COLO829 (cell line): ENCODE measurements around the gene LAMA4.

Experiments
- DNase-seq: peaks from one replicate; pipeline ENCODE4 v3.0.0; 2012; ENCODE audit warnings: low spot score

LAMA4 gene

DNA sequence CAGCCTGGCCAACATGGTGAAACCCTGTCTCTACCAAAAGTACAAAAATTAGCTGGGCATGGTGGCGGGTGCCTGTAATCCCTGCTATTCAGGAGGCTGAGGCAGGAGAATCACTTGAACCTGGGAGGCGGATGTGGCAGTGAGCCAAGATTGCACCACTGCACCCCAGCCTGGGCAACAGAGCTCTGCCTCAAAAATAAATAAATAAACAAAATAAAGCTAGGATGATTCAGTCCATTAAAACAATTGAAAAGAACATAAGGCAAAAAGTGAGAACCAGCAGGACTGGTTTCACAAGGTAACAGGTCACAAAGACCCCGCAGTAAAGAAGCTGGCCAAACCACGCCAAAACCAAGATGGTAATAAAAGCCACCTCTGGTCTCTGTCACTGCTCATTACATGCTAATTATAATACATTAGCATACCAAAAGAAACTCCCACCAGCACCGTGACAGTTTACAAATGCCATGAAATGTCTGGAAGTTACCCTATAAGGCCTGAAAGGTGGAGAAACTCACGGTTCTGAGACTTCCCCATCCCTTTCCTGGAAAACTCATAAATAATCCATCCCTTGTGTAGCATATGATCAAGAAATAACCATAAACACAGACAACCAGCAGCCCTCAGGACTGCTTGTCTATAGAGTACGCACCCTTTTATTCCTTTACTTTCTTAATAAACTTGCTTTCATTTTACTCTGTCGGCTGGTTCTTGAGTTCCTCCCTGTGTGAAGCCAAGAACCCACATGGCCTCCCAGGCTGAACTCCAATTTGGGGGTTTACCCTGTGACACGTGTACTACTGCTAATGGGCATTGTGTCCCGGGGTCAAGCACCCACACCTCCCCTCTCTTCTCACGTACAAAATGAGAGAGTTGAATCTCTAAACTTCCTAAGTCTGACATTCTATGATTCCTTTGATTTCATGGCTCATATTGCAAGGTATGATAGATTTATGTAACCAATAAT, 10.2 kb downstream of the LAMA4 start:
- no peak for DNase-seq

DNA sequence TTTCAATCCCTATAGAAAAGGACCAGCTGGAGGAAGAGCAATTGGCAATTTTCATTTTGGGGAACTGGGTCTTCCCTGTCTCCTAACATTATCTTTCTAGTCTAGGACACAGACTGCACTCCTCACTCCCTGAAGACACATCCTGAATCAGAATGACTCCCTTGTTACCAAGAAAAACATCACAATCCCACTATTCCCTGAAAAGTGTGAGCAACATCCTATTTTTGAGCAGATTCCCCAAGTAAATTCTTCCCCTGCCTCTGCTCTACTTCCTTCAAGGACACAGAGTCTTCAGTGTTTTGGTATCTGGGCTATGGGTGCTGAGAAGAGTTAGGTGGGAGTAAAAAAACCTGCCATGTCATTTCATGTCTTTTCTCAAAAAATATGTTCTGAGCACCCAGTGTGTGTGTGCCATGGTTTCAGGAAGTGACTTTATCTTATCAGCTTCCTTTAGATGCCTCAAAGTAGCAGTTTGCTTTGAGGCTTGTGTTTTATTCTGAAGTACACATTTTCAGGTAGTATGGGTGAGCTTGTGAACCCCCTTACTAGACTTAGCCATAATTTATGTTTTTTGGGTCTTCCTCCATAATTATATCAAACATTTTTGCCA, 12.4 kb downstream of the LAMA4 start:
- DNase-seq = no peak

DNA sequence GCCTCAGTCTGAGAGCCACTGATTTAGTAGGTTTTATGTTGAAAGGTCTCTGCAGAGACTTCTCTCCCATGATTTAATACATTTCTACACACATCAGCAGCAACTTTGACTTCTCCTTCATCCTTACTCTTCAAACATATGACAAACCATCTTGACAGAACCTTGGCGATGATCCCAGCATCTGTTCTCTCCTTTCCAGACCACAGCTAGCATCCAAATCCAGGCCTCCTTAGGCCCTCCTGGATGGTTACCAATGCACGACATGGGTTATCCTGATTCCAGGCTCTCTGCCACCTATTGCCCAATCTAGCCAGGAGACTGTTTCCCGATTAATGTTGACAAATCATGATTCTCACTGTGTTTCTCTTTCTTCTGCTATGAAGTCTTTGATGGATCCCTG, 16.8 kb downstream of the LAMA4 start:
- DNase-seq = no peak

DNA sequence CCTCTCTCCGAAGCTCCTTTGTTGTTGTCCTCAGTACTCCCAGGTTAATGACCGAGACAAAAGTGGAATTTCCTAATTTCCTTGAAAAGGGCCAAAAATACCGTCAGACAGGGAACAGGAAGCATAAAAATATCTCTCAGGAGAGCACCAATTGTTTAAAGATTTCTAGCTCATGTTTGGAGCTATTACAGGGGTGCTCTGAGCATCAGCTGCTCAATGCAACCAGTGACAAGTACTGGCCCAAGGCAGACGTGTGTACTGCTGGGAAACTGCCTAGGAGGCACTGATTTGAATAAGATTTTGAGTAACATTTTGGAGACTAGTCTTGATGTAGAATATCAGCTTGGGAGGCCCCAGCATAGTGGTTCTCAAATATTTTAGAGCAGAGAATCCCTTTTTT, 17.3 kb downstream of the LAMA4 start:
- DNase-seq = no peak

DNA sequence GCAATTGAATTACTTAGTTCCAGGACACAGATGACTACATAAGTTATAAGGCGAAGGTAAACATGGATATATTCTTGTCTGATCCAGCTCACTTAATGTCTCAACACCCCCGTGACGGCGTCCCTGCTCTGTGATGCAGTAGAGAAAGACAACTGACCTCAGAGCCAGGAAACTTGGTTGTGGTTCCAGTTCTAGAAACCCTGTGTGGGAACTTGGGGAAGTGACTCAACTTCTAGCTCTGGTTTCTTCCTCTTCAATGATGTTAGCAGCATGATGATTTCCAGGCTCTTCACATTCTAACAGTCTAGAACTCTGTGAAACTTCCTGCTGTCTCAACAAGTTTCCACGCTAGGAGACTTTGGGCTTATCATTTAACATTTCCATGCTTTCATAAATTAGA, 18.4 kb downstream of the LAMA4 start:
- no peak for DNase-seq

DNA sequence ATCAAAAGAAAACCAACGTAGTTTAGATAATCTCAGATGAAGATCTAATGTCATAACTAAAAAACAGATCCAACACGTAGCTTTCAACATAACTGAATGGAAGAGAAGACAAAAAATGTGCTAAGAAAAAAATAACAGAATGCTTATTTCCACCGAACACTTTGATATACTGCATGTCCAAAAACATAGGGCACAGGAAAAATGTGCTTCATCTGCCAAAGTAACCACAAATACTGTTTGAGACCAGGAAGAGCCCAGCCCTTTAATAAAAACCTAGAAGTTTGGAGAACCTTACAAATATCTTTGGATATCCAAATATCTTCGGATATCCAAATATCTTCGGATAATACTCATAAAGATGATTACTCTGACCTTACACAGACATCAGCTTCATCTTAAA, 19.8 kb downstream of the LAMA4 start:
- no peak for DNase-seq

DNA sequence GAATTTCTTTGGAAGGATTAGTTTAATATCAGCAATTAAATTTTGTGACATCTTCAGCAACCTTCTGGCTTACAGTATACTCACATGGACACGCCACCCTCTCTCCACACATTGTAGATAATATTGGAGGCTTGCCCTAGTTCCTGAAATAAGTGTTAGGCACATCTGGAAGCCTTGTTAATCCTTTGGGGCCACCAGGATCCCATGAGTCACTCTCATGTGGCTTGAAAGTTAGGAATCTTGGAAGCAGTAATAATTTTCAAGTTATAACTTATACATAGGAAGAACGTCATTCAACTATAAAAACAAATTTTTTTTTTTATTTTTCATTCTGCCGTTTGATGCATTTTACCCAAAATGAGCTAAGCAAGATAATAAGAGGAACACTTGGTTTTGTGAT, 20.5 kb downstream of the LAMA4 start:
- DNase-seq = no peak

DNA sequence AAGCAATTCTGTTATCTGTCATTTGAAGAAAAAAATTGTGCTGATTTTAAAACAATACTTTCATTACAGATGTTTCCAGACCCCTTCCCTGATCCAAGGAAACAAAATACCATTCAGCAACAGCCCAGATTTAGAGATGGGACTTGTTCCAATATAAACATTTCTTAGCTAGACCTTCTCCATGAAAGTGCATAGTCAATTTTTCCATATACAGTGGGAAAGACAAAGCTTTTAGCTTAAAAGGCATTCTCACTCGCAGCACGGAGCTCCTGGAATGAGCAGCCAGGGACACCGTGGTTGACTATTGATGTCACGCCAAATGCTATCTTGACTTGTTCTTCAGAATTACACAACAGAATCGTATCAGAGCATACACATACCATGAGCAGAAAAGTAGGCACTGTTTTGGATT, 21.5 kb downstream of the LAMA4 start:
- DNase-seq = peak; percentile 23

DNA sequence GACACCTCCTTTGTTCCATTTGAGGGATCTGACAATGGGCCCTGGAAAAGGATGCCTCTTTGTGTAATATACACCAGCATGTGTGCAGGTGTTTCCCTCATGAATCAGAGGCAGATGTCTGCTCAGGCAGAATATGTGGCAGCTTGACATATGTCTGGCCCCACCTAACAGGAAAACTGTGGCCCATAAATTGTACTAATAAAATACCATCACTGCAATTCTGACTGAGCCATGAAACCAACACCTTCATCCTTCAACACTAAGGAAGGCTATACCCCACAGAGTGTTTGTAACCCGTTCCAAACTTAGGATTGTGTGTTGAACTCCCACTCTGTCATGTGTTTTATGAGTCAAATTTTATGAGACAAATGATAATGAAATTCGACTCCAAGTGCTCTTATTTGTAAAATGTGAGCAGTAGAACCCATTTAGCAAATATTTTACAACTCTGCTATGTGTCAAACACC, 22.7 kb downstream of the LAMA4 start:
- DNase-seq = no peak

DNA sequence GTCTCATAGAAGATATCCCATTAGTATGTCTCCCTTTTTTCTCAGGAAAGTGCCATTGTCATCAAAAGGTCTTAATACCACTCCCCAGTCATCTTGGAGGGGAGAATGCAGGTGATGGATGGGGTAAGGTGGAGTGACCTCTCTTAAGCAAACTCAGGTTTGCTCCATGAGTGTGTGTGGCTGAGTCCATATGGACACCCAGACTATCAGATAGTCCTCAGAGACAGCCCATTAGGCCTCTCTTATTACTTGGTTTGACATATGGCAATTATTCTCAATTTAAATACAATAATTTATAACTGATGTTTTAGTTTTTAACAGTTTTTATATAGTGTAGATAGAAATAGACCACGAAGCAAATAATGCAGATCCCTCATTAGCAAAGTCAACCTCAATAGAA, 23.2 kb downstream of the LAMA4 start:
- no peak for DNase-seq

DNA sequence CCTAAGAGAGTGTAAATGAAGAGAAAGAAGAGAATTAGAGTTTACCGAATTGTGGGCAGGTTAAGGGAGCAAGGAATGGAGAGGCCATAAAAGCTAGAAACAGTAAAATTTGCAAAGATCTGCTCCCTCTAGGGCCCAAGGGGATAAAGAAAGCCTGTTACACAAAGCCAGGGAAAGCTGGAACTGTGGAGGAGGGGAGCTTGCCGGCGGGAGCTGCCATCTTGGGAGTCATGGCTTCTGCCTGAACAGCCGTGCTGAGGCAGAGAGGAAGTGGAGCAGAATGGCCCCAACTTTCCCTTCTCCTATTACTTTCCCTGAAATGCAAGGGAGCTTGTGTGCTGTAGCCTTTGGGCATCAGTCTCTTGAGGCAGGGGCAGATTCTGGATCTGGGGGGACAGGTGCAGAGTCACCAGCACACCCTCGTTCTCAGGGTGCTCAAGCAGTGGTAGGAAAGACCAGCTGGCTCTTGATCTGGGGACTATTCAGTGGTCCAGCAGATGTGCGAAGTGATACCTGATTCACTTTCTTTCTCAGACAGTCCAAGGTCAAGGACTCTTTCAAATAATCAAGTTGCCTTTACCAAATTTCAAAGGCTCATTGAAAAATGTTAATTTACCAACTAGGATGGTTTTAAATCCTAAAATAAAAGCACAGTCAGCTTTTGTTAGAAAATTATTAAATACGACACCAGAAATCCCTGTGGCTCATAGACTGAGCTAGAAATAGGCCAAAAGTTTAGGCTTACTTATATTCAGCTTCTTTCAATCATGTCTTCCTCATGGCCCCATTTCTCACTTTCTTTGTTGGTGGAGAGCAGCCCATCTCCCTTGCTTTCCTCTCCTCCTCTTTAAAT, 25.7 kb downstream of the LAMA4 start:
- no peak for DNase-seq

DNA sequence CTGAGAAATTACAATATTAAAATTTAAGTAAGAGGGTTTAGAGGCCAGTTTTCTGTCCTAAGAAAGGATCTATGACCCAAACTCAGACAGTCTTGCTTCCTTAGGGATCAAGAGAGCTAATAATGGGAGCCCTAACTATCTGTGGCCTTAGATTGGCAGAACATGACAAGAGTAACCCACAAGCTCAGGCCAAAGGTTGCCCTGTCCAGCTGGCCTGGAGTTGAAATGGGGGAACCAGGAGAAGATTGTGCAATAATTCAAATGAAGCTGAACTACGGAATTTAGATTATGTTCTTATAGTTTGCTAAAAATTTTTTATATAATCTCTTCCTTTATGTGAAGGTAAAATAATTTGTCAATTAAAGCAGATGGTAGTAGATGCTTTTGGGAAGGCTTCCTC, 26.4 kb downstream of the LAMA4 start:
- no peak for DNase-seq

DNA sequence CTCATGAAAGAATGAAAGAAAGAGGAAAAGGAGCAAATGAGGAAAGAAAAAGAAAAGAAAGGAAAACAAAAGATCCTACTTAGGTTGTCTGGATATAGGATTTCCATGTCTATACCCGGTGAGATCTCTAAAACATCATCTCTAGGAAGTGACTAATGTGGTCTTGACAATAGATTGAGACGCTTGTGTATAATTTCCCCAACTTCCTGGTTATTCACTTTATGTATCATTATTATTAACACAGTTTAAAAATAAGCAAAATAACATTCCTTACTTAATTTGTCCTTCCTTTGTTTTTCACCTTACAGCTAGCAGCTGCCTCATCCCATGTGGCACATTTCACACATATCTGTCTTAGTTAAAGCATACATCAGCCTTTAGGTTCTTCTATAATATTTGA, 27.0 kb downstream of the LAMA4 start:
- DNase-seq = no peak

DNA sequence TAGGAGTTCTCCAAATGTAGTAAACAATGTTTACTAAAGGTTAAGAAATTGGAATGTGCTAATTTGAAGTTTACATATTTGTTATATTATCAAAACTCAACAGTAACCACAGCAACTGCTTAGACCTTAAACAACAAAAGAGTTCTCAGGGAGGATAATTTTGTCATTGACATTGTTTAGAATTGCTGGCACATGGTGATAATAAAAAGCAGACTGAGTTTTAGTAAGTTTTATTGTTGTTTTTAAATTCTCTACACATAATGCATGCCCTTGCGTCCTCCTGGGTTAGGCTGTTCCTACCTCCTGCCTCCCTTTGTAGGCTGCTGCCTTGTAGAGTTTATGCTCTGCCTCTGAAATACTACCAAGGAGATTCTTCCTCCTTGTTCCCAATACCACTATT, 28.7 kb downstream of the LAMA4 start:
- DNase-seq = no peak

DNA sequence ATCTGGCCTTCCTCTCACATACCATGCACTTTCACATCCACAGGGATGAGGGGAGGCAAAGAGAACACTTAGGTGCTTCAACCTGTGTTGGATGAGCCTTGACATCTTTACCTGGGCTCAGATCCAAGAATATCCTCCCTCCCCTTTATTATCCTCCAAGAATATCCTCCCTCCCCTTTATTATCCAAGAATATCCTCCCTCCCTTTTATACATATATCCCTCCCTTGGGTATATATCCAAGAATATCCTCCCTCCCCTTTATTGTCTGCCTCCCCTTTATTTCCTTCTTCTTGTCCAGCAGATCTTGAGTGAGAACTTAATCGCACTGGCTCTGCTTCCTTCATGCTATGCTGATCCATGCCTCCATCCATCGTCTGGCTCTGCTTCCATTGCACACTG, 30.3 kb downstream of the LAMA4 start:
- no peak for DNase-seq

DNA sequence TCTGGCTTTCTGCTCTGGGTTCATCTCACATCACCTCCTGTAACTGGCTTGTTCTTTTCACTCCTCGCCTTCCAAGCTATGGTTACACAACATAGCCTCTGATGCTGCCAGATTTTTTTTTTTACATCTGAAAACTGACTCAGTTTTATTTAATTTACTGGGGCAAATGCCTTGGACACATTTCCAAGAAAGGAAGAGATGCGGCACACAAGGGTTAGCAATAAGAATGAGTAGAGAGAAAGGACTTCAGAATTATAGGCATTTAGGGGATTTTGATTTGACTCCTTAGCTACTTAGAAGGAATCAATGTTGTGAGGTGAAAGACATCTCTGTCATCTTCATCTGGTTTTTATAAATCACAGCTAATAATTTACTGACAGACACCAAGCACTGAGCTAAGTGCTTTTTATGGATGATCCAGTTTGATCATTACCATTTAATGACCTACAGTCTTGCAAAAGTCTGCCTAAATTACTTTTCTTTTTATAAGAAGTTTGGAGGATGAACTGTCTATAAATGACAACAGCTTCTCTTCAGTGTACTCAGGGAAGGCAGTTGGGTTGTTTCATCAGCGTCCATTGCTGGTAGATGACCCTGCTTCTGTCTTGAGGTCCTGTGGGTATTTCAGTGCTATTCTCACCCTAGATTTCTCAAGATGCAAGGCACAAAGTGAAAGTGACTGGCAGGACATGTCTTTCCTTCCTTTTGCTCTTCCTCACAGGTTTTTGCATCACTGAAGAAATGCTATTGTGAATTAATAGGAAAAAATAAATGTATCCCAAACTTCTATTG, 31.1 kb downstream of the LAMA4 start:
- DNase-seq = no peak

DNA sequence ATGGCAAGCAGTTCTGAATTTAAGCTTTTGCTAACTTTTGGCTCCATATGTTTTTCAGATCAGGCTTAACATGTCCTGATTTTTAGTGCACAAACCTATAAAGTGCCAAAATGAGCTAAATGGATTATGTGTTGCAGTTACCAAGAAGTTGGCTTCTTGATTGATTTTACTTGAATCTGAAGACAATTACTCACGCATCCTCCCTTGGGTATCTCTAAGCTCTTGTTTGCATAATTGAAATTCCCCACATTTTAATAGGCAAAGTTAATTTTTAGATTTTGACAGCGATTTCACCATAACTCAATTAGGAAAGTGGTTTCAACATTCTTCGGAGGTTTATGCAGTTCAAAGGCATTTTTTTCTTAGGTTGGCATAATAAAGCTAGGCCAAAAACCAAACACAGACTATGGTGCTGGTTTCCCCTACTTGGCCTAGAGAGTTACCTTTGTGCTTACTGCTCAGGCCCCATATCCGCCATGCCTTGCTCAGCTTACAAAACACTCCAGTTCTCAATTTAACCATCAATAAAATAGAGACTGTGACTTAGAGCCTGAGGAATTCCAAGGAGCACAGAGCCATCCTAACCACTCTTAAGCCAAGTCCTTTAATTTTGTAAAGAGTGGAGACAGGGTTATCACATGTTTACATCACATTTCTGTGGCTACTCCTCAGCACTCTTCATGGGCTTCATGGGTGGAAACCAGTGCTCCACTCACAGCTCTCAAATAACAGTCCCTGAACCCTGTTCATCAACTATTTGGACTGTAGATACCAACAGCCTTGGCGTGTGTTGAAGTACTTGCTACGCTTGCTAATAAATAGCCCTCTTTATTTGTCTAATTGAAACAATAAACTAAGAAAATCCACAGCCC, 32.1 kb downstream of the LAMA4 start:
- DNase-seq = no peak

DNA sequence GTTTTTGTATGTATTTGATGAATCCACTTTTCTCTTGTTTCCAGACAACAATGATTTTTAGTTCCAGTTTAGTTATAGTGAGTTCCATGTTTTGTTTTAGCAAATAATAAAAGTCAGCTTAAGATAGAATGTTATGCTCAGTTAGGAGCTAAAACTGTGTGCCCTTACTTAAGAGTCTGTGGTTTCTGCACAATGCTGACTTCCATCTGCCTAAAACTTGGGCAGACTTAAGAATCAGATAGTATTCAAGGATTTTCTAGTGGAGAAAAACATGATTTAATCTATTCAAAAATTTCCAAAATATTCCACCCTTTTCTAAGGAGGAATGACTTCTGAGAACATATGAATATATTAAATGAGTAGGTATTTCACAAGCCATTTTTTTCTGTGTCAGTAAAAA, 32.8 kb downstream of the LAMA4 start:
- DNase-seq = no peak

DNA sequence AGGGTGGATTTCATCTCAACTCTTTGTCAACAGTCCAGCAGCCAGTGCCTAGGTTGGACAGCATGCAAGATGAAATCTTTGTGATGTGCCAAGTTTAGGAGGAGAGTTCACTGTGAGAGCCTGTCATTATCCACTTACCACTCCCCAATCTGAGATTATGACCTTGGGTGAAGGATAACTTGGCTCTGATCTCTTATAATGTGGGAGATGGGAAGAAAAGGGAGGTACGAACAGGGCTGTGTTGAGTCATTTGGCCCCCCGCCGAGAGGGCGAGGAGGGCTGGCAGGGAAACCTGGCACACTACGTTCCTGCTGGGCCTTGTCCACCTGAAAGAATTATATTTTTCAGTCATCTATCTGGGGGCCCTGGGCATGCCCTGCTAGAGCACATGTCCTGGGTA, 35.8 kb downstream of the LAMA4 start:
- DNase-seq = no peak

DNA sequence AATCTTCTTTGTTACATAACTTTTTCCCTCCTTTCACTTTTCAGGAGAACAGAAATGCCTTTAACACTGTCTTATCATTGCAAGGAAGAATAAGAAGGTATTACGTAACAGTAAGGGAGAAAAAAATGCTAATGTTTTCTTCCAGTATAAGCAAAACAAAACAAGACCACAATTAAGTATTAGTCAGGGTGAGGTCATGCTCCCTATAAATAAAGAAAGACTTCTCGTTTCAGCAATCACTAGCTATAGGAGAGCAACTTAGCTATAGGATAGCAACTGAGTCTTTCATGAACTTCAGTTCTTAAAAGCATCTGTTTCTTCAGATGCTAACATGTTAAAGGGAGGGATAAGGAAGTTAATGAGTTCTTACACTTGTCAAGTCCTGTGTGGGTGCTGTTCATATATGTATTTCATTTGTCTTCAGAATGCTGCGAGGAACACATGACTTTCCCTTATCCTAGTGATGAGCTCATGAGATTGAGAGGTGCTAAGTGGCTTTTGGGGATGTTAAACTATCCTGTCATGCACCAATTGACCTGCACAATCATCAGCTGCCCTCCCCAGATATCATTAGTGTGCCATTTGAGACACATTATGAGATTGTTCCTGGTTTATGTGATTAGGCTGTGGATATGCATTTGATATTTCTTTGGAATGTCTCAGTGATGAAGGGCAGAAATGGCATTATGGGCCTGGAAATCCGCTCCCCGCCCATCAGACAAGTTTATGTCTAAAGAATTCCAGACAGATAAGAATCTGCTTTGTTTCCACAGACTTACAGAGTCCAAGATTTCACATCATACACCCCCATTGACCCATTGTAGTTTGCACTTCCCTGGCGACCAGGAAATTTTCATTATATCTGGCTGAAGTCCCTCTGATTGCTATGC, 37.5 kb downstream of the LAMA4 start:
- no peak for DNase-seq
